GM12873 (cell line): ENCODE data around the gene COL4A1.

Experiments used
- CTCF ChIP-seq: IDR thresholded peaks from 2 replicates; pipeline ENCODE4 v1.5.1; 2012; ENCODE audit warnings: low read depth, mild to moderate bottlenecking, moderate library complexity, low read length, control low read depth; ENCODE audit not compliant: insufficient read depth; ENCODE audit errors: missing control alignments

The COL4A1 gene

GRCh38 chr13:110186231-110186855, 120.6 kb downstream of the COL4A1 start:
- no peak for TF ChIP-seq CTCF

- no peak for TF ChIP-seq CTCF
Measured at GRCh38 chr13:110185696-110186095, 121.3 kb downstream of the COL4A1 start.

GRCh38 chr13:110183910-110184309, 123.0 kb downstream of the COL4A1 start:
- no peak for TF ChIP-seq CTCF

- no peak for TF ChIP-seq CTCF
Measured at GRCh38 chr13:110182461-110182860, 124.5 kb downstream of the COL4A1 start.

GRCh38 chr13:110182003-110182402, 125.0 kb downstream of the COL4A1 start:
- TF ChIP-seq CTCF: no peak

GRCh38 chr13:110179857-110180147, 127.2 kb downstream of the COL4A1 start:
- no peak for TF ChIP-seq CTCF

- TF ChIP-seq CTCF: no peak
Measured at GRCh38 chr13:110179116-110179856, 127.7 kb downstream of the COL4A1 start.
